K562 (cell line): Measurements from ENCODE around the gene ULK1. TPM values are rescaled to one million over a fixed set of nuclear protein-coding genes. Genes with fewer than 3 reads are reported as not detected.
A peak's percentile ranks its signal among the peaks of the same experiment; 100 is the strongest.

Experiments
- ADNP ChIP-seq: fragments of 200-800 bp; sonication (Bioruptor generic); IDR thresholded peaks from 2 replicates; pipeline ENCODE4 v1.6.1; 2016; ENCODE audit warnings: missing genetic modification characterization, missing compliant biosample characterization
- EWSR1 ChIP-seq: fragments of 450-650 bp; IDR thresholded peaks from 2 replicates; pipeline ENCODE4 v1.6.1; 2018; ENCODE audit warnings: borderline replicate concordance, mild to moderate bottlenecking, low read depth, moderate library complexity; ENCODE audit not compliant: partially characterized antibody
- FOXM1 ChIP-seq, 2 experiments: fragments of 450-650 bp in 1 of 2; sonication (generic) in 1 of 2; formaldehyde crosslinking in 1 of 2; IDR thresholded peaks; 2 replicates each; pipeline versions ENCODE4 v1.6.1 to v1.9.0; 2017 to 2022; ENCODE audit warnings: low read depth in 2 of 2, mild to moderate bottlenecking in 2 of 2, missing genetic modification reagents in 1 of 2, moderate library complexity in 1 of 2
- HMBOX1 ChIP-seq: sonication (generic); IDR thresholded peaks from 2 replicates; pipeline ENCODE4 v1.6.1; 2016
- KAT7 ChIP-seq: sonication (generic); formaldehyde crosslinking; IDR thresholded peaks from 2 replicates; pipeline ENCODE4 v1.8.0; 2022; ENCODE audit warnings: missing genetic modification reagents, mild to moderate bottlenecking, borderline replicate concordance
- KDM5B ChIP-seq: fragments of 200-600 bp; sonication (generic); IDR thresholded peaks from 2 replicates; pipeline ENCODE4 v1.6.1; 2012; ENCODE audit warnings: low read depth, mild to moderate bottlenecking, moderate library complexity, low read length, control low read depth, inconsistent platforms; ENCODE audit not compliant: insufficient replicate concordance
- NFATC3 ChIP-seq: fragments of 450-650 bp; IDR thresholded peaks from 2 replicates; pipeline ENCODE4 v1.6.1; 2017; ENCODE audit warnings: mild to moderate bottlenecking
- NFRKB ChIP-seq: fragments of 450-650 bp; IDR thresholded peaks from 2 replicates; pipeline ENCODE4 v1.6.1; 2016; ENCODE audit warnings: low read depth
- NKRF ChIP-seq: fragments of 450-650 bp; IDR thresholded peaks from 2 replicates; pipeline ENCODE4 v1.6.1; 2016; ENCODE audit warnings: borderline replicate concordance
- OTX1 ChIP-seq: fragments of 450-650 bp; formaldehyde crosslinking; IDR thresholded peaks from 2 replicates; pipeline ENCODE4 v1.4.0; 2022; ENCODE audit warnings: mild to moderate bottlenecking
- SP1 ChIP-seq: sonication (generic); formaldehyde crosslinking; IDR thresholded peaks from 2 replicates; pipeline ENCODE4 v1.8.1; 2022; ENCODE audit warnings: mild to moderate bottlenecking, missing genetic modification reagents
- UBTF ChIP-seq, 2 experiments: IDR thresholded peaks; 2 replicates each; pipeline ENCODE4 v1.6.1; 2012; ENCODE audit warnings: improper control_type of control experiment in 2 of 2, low read depth in 2 of 2, low read length in 2 of 2, borderline replicate concordance in 1 of 2
- VEZF1 ChIP-seq: fragments of 200-800 bp; sonication (Bioruptor generic); IDR thresholded peaks from 2 replicates; pipeline ENCODE4 v1.6.1; 2017; ENCODE audit warnings: missing genetic modification characterization, missing compliant biosample characterization
- ZBTB26 ChIP-seq: fragments of 450-650 bp; formaldehyde crosslinking; IDR thresholded peaks from 2 replicates; pipeline ENCODE4 v1.4.0; 2022; ENCODE audit warnings: missing genetic modification characterization
- ZBTB8A ChIP-seq: fragments of 450-650 bp; IDR thresholded peaks from 2 replicates; pipeline ENCODE4 v1.6.1; 2018; ENCODE audit warnings: mild to moderate bottlenecking, moderate library complexity; ENCODE audit not compliant: partially characterized antibody
- ZKSCAN1 ChIP-seq: fragments of 150-350 bp; IDR thresholded peaks from 2 replicates; pipeline ENCODE4 v1.6.1; 2016; ENCODE audit warnings: low read depth, low read length
- ZNF282 ChIP-seq: sonication (generic); formaldehyde crosslinking; IDR thresholded peaks from 2 replicates; pipeline ENCODE4 v1.8.1; 2023; ENCODE audit warnings: missing genetic modification reagents
- ZNF354B ChIP-seq: fragments of 250-450 bp; sonication (Bioruptor Pico); IDR thresholded peaks from 2 replicates; pipeline ENCODE4 v1.4.0; 2020
- polyA plus RNA-seq, 8 experiments: library from polyadenylated mRNA; depleted of rRNA in 4 of 8; stranded (reverse) in 5 of 8; unstranded in 3 of 8; fragments of >200 nt; fragmentation: Nextera tagmentation in 2 of 8; fragmentation: Illumina TruSeq in 1 of 8; extraction: Ambion mirVana in 2 of 8; extraction: Trizol in 1 of 8; gene quantifications; 2 replicates each; pipeline versions ENCODE4 v1.2.1 to v1.2.3, GENCODE V29; 2011 to 2014; ENCODE audit warnings: inconsistent platforms in 1 of 8, missing spikeins in 1 of 8
- total RNA-seq, 7 experiments: library from RNA; depleted of rRNA in 6 of 7; stranded (reverse); fragments of >200 nt in 6 of 7; fragmentation: Illumina TruSeq in 2 of 7; extraction: Trizol in 2 of 7; gene quantifications; 2 replicates each; pipeline versions ENCODE4 v1.2.1 to v1.2.3, GENCODE V29; 2011 to 2021; ENCODE audit warnings: low replicate concordance in 1 of 7

The ULK1 gene
- total and polyA plus RNA-seq, 9 of the 15 experiments (the other 6 are each of a cell fraction or from before 2014, with no cell fraction given): 0.15 to 29.4 (median 2.5) TPM

- TF ChIP-seq UBTF (IDR thresholded peaks at IDR 0.05; ENCODE audit: borderline replicate concordance in 1 of 2, low read depth in 2 of 2, low read length in 2 of 2) (peak; percentile 61 to 79; a peak in 1 of 4 replicates), KDM5B (peak; percentile 84), OTX1 (CRISPR knock-in tag) (no peak), VEZF1 (CRISPR knock-in tag) (peak; percentile 89), EWSR1 (no peak), NFRKB (no peak), ZKSCAN1 (no peak), NFATC3 (no peak), SP1 (CRISPR knock-in tag) (no peak), ZBTB8A (no peak), ZNF354B (no peak), ADNP (tag) (no peak), KAT7 (CRISPR knock-in tag) (no peak), FOXM1 (IDR thresholded peaks at IDR 0.05; ENCODE audit: low read depth) (no peak), FOXM1 (CRISPR knock-in tag; IDR thresholded peaks at IDR 0.05; ENCODE audit: low read depth) (no peak), NKRF (no peak), ZNF282 (CRISPR knock-in tag) (no peak), ZBTB26 (no peak), HMBOX1 (no peak)
These were observed at the start of gene ULK1 (continued) for GRCh38 chr12:131894313-131894860.
